Upper lobe of left lung (tissue), 4 donors: ENCODE data around the gene VPS33A.

Experiments
- EP300 ChIP-seq, 4 donors: sonication (generic); formaldehyde crosslinking; IDR thresholded peaks; one replicate each; pipeline ENCODE4 v1.5.1; 2017; ENCODE audit warnings: antibody characterized with exemption in 4 of 4, control low read depth in 2 of 4
- POLR2AphosphoS5 ChIP-seq, 2 donors: sonication (generic); formaldehyde crosslinking; IDR thresholded peaks; one replicate each; pipeline ENCODE4 v1.5.1; 2017; ENCODE audit warnings: antibody characterized with exemption in 2 of 2
- TF ChIP-seq, protein P1 (sequence below), 6 experiments: fragments of 450-650 bp in 4 of 6; fragments of 200-600 bp in 2 of 6; sonication (generic) in 2 of 6; IDR thresholded peaks; one replicate each; pipeline ENCODE4 v1.5.1; 2016 to 2019; ENCODE audit warnings: antibody characterized with exemption in 6 of 6

DNA sequence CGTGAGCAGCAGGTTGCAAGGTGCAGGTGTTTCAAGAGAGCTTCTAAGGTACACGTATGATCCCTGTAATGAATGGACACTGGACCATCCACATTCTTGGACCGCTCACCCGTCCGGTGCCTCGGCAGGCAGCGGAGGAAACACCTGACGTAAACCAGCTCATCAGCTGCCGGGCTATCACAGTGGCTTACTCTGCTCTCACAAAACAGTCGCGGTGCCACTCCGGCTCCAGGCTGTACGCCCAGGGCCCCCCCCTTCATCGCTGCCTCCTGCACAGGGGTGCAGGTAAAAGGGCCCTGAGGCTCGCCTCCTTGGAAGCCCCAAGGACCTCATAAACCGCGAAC, 436 bp downstream of the VPS33A start:
- TF ChIP-seq EP300 (IDR thresholded peaks at IDR 0.05) (no peak), POLR2AphosphoS5 (IDR thresholded peaks at IDR 0.05) (no peak)
- TF ChIP-seq, protein P1, sequence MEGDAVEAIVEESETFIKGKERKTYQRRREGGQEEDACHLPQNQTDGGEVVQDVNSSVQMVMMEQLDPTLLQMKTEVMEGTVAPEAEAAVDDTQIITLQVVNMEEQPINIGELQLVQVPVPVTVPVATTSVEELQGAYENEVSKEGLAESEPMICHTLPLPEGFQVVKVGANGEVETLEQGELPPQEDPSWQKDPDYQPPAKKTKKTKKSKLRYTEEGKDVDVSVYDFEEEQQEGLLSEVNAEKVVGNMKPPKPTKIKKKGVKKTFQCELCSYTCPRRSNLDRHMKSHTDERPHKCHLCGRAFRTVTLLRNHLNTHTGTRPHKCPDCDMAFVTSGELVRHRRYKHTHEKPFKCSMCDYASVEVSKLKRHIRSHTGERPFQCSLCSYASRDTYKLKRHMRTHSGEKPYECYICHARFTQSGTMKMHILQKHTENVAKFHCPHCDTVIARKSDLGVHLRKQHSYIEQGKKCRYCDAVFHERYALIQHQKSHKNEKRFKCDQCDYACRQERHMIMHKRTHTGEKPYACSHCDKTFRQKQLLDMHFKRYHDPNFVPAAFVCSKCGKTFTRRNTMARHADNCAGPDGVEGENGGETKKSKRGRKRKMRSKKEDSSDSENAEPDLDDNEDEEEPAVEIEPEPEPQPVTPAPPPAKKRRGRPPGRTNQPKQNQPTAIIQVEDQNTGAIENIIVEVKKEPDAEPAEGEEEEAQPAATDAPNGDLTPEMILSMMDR (IDR thresholded peaks at IDR 0.05) = no peak
